K562 (cell line): ENCODE measurements around the gene LRRK1. TPM values are rescaled to one million over a fixed set of nuclear protein-coding genes. Genes with fewer than 3 reads are reported as not detected.

ENCODE experiments used
- ATAC-seq: fragments of 200-7000 bp; cut with Tn5 transposase; 3 replicates; pipeline ENCODE4 v1.9.1; 2020; ENCODE audit warnings: moderate library complexity
- BruUV-seq: library from RNA; stranded (reverse); fragments of 400-500 nt; replicated peaks from 2 replicates; lab custom pipeline; 2021; lab: Mats Ljungman, UMichigan
- CTCF ChIA-PET: fragments of 300-600 bp; formaldehyde crosslinking; extraction: SDS; loops from one replicate; lab custom pipeline; 2021; ENCODE audit warnings: low intra/inter-chr PET ratio; lab: Yijun Ruan, JAX
- POLR2A ChIA-PET: fragments of 300-600, 350-650 bp; sonication (Branson Sonifier 250); formaldehyde crosslinking; extraction: SDS; loops from one replicate; lab custom pipeline; 2021; ENCODE audit warnings: antibody characterized with exemption, inconsistent platforms; lab: Yijun Ruan, JAX
- DNase-seq, 4 experiments: peaks; one replicate each; pipeline versions ENCODE4 v3.0.0 to v3.0.0-alpha.2; 2011 to 2018; ENCODE audit warnings: low spot score in 3 of 4, mixed read lengths in 3 of 4; ENCODE audit errors: extremely low read depth in 1 of 4
- FAIRE-seq: peaks from 2 replicates; lab custom pipeline; 2011; peaks lifted over from hg19 to GRCh38; lab: Jason Lieb, UNC
- H2AFZ ChIP-seq: 2 replicates; pipeline ENCODE4 v1.6.0; 2011; ENCODE audit warnings: low read depth, low read length, control low read depth, inconsistent platforms
- H3K27ac ChIP-seq: fragments of 200-600 bp; 3 replicates; pipeline ENCODE4 v1.8.0; 2011; ENCODE audit warnings: low read depth, mild to moderate bottlenecking, control low read depth, inconsistent platforms, low read length, moderate library complexity, mixed read lengths; ENCODE audit errors: extremely low read depth
- H3K27me3 ChIP-seq, 2 experiments: fragments of 300-600 bp in 1 of 2; 2 replicates in 1 of 2; 3 replicates in 1 of 2; pipeline versions ENCODE4 v1.6.0 to v1.8.0; 2011; ENCODE audit warnings: inconsistent platforms in 2 of 2, low read length in 2 of 2, mild to moderate bottlenecking in 1 of 2, mixed read lengths in 1 of 2, moderate library complexity in 1 of 2; ENCODE audit not compliant: control insufficient read depth in 2 of 2, insufficient read depth in 2 of 2
- H3K36me3 ChIP-seq: fragments of 300-600 bp; 3 replicates; pipeline ENCODE4 v1.8.0; 2011; ENCODE audit warnings: mild to moderate bottlenecking, low read length, inconsistent platforms; ENCODE audit not compliant: control insufficient read depth, insufficient read depth
- H3K4me1 ChIP-seq, 2 experiments: fragments of 200-600 bp in 1 of 2; replicated peaks in 1 of 2; 2 replicates in 1 of 2; 3 replicates in 1 of 2; pipeline versions ENCODE4 v1.5.1 to v1.8.0; 2011; ENCODE audit warnings: inconsistent platforms in 2 of 2, low read length in 2 of 2, mild to moderate bottlenecking in 1 of 2, mixed read lengths in 1 of 2, moderate library complexity in 1 of 2; ENCODE audit not compliant: control insufficient read depth in 2 of 2, insufficient read depth in 2 of 2
- H3K4me2 ChIP-seq: 2 replicates; pipeline ENCODE4 v1.6.1; 2011; ENCODE audit warnings: low read length, control low read depth, inconsistent platforms, mixed read lengths; ENCODE audit not compliant: insufficient read depth
- H3K4me3 ChIP-seq: fragments of 200-600 bp; sonication (generic), shearing (Covaris generic); 2 replicates; pipeline ENCODE4 v1.5.1; 2016; ENCODE audit warnings: control low read depth, inconsistent platforms
- H3K79me2 ChIP-seq: fragments of 200-600 bp; 3 replicates; pipeline ENCODE4 v1.8.0; 2011; ENCODE audit warnings: low read length, inconsistent platforms; ENCODE audit not compliant: control insufficient read depth, insufficient read depth
- H3K9ac ChIP-seq, 2 experiments: 2 replicates each; pipeline versions ENCODE4 v1.6.0 to v1.6.1; 2011; ENCODE audit warnings: low read depth in 2 of 2, low read length in 2 of 2, control low read depth in 1 of 2, inconsistent platforms in 1 of 2, mild to moderate bottlenecking in 1 of 2, mixed read lengths in 1 of 2; ENCODE audit not compliant: insufficient read depth in 1 of 2
- H3K9me1 ChIP-seq: one replicate; pipeline ENCODE4 v1.6.0; 2011; ENCODE audit warnings: inconsistent platforms, mild to moderate bottlenecking, low read length, moderate library complexity; ENCODE audit not compliant: control insufficient read depth, insufficient read depth
- H3K9me3 ChIP-seq: replicated peaks from 2 replicates; pipeline ENCODE4 v1.5.1; 2011; ENCODE audit warnings: low read depth, low read length, inconsistent platforms; ENCODE audit not compliant: control insufficient read depth, insufficient read depth
- H4K20me1 ChIP-seq: replicated peaks from 2 replicates; pipeline ENCODE4 v1.6.1; 2011; ENCODE audit warnings: low read length, inconsistent platforms, mixed read lengths; ENCODE audit not compliant: control insufficient read depth, insufficient read depth
- ARHGAP35 ChIP-seq: fragments of 450-650 bp; IDR thresholded peaks from 2 replicates; pipeline ENCODE4 v1.6.1; 2018; ENCODE audit not compliant: partially characterized antibody
- HDAC3 ChIP-seq: fragments of 450-650 bp; IDR thresholded peaks from 2 replicates; pipeline ENCODE4 v1.6.1; 2018; ENCODE audit warnings: borderline replicate concordance, mild to moderate bottlenecking, moderate library complexity; ENCODE audit not compliant: partially characterized antibody
- MXD1 ChIP-seq: fragments of 250-450 bp; sonication (Bioruptor Pico); IDR thresholded peaks from 2 replicates; pipeline ENCODE4 v1.8.0; 2021; ENCODE audit warnings: borderline replicate concordance, mild to moderate bottlenecking, moderate library complexity; ENCODE audit not compliant: poor library complexity, severe bottlenecking
- PHB2 ChIP-seq: fragments of 450-650 bp; IDR thresholded peaks from 2 replicates; pipeline ENCODE4 v1.6.1; 2017; ENCODE audit warnings: low read depth
- POLR2B ChIP-seq: fragments of 450-650 bp; IDR thresholded peaks from 2 replicates; pipeline ENCODE4 v1.6.1; 2018; ENCODE audit warnings: low read depth; ENCODE audit not compliant: partially characterized antibody
- RBBP5 ChIP-seq: fragments of 200-600 bp; sonication (generic); IDR thresholded peaks from 2 replicates; pipeline ENCODE4 v1.6.1; 2012; ENCODE audit warnings: borderline replicate concordance, mild to moderate bottlenecking, low read length, control low read depth, inconsistent platforms; ENCODE audit not compliant: insufficient read depth, poor library complexity, severe bottlenecking
- SMAD2 ChIP-seq: fragments of 150-350 bp; IDR thresholded peaks from 2 replicates; pipeline ENCODE4 v1.6.1; 2014; ENCODE audit warnings: low read depth, mild to moderate bottlenecking, low read length
- SMAD4 ChIP-seq: fragments of 250-450 bp; sonication (Bioruptor Pico); conservative IDR thresholded peaks from 2 replicates; pipeline ENCODE4 v1.8.0; 2021; ENCODE audit warnings: inconsistent platforms, mild to moderate bottlenecking, moderate library complexity
- TEAD4 ChIP-seq, 2 experiments: sonication (generic) in 1 of 2; formaldehyde crosslinking in 1 of 2; IDR thresholded peaks; 2 replicates each; pipeline versions ENCODE4 v1.6.1 to v1.8.0; 2012 to 2022; ENCODE audit warnings: borderline replicate concordance in 1 of 2, inconsistent platforms in 1 of 2, low read length in 1 of 2, mild to moderate bottlenecking in 1 of 2, missing genetic modification reagents in 1 of 2
- WGBS: fragments of 100-300 bp; shearing (Covaris generic); methylation state at CpG from one replicate; pipeline ENCODE4 v1.1.6; 2016; ENCODE audit warnings: low coverage, mixed read lengths; ENCODE audit not compliant: insufficient coverage; ENCODE audit errors: missing lambda C conversion rate; 5-methylcytosine and 5-hydroxymethylcytosine counted together
- in situ Hi-C: fragments of 300-500 bp; cut with MboI; formaldehyde crosslinking; loops from 4 replicates; pipeline ENCODE4 v1.15.0; 2018; ENCODE audit warnings: inconsistent platforms, mixed read lengths
- intact Hi-C: fragments of 100-400 bp; cut with micrococcal nuclease; formaldehyde crosslinking; loops from 2 replicates; pipeline ENCODE4 v1.14.2; 2022
- polyA plus RNA-seq, 8 experiments: library from polyadenylated mRNA; depleted of rRNA in 4 of 8; stranded (reverse) in 5 of 8; unstranded in 3 of 8; fragments of >200 nt; fragmentation: Nextera tagmentation in 2 of 8; fragmentation: Illumina TruSeq in 1 of 8; extraction: Ambion mirVana in 2 of 8; extraction: Trizol in 1 of 8; gene quantifications; 2 replicates each; pipeline versions ENCODE4 v1.2.1 to v1.2.3, GENCODE V29; 2011 to 2014; ENCODE audit warnings: inconsistent platforms in 1 of 8, missing spikeins in 1 of 8
- total RNA-seq, 7 experiments: library from RNA; depleted of rRNA in 6 of 7; stranded (reverse); fragments of >200 nt in 6 of 7; fragmentation: Illumina TruSeq in 2 of 7; extraction: Trizol in 2 of 7; gene quantifications; 2 replicates each; pipeline versions ENCODE4 v1.2.1 to v1.2.3, GENCODE V29; 2011 to 2021; ENCODE audit warnings: low replicate concordance in 1 of 7
- TF ChIP-seq, protein P1 (sequence below), 2 experiments: IDR thresholded peaks; 2 replicates each; pipeline ENCODE4 v1.6.1; 2011; ENCODE audit warnings: borderline replicate concordance in 1 of 2, control low read depth in 1 of 2, low read depth in 1 of 2, low read length in 1 of 2, mild to moderate bottlenecking in 1 of 2, mixed read lengths in 1 of 2, moderate library complexity in 1 of 2; ENCODE audit not compliant: insufficient read depth in 1 of 2, insufficient read length in 1 of 2, poor library complexity in 1 of 2, severe bottlenecking in 1 of 2; ENCODE audit errors: extremely low read depth in 1 of 2
- TF ChIP-seq, protein P2 (sequence below), 2 experiments: fragments of 450-650 bp; IDR thresholded peaks; 2 replicates each; pipeline ENCODE4 v1.6.1; 2016

The LRRK1 gene
- total and polyA plus RNA-seq, 9 of the 15 experiments (the other 6 are each of a cell fraction or from before 2014, with no cell fraction given), result 0.01 to 1.5 (median 0.11) TPM

GRCh38 chr15:100995471-100996430, 76.6 kb downstream of the LRRK1 start:
- Histone ChIP-seq H3K4me1 (no peaks in the 10 kb centered on the region; a peak in 1 of 5 replicates), H3K9ac (no peak overlapping the region; a peak in 1 of 4 replicates), H4K20me1 (no peaks in the 10 kb centered on the region; the same call in 1 of the 2 replicates), H3K4me2 (no peak overlapping the region), H3K27ac (no peak overlapping the region)
- POLR2A ChIA-PET, result interaction anchor here (0.6 to 1.8 kb wide), 3 partner anchors 12 to 272 kb away, joined by 3 to 7 read pairs (median 3); no protein-coding TSS in a partner anchor
- DNase-seq (no peak), ATAC-seq (no peak)
- CTCF ChIA-PET, result no interaction called here
- in situ Hi-C loops, result no loop called here
- TF ChIP-seq PHB2 (no peak), RBBP5 (no peak), MXD1 (CRISPR knock-in tag) (no peak), SMAD2 (no peak), SMAD4 (CRISPR knock-in tag) (no peak), POLR2B (no peak), TEAD4 (IDR thresholded peaks at IDR 0.05; ENCODE audit: low read length) (no peak), TEAD4 (CRISPR knock-in tag; IDR thresholded peaks at IDR 0.05; ENCODE audit: borderline replicate concordance) (no peak), HDAC3 (no peak), ARHGAP35 (no peak)
- TF ChIP-seq, protein P1, sequence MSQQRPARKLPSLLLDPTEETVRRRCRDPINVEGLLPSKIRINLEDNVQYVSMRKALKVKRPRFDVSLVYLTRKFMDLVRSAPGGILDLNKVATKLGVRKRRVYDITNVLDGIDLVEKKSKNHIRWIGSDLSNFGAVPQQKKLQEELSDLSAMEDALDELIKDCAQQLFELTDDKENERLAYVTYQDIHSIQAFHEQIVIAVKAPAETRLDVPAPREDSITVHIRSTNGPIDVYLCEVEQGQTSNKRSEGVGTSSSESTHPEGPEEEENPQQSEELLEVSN (IDR thresholded peaks at IDR 0.05; ENCODE audit: borderline replicate concordance in 1 of 2, extremely low read depth in 1 of 2, insufficient read depth in 1 of 2, insufficient read length in 1 of 2, low read depth in 1 of 2, low read length in 1 of 2, poor library complexity in 1 of 2, severe bottlenecking in 1 of 2), result no peak
- TF ChIP-seq, protein P2, sequence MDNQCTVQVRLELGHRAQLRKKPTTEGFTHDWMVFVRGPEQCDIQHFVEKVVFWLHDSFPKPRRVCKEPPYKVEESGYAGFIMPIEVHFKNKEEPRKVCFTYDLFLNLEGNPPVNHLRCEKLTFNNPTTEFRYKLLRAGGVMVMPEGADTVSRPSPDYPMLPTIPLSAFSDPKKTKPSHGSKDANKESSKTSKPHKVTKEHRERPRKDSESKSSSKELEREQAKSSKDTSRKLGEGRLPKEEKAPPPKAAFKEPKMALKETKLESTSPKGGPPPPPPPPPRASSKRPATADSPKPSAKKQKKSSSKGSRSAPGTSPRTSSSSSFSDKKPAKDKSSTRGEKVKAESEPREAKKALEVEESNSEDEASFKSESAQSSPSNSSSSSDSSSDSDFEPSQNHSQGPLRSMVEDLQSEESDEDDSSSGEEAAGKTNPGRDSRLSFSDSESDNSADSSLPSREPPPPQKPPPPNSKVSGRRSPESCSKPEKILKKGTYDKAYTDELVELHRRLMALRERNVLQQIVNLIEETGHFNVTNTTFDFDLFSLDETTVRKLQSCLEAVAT (IDR thresholded peaks at IDR 0.05), result no peak
- TF ChIP-seq, all 486 proteins: peak for 0
- WGBS, result 8% methylated on average over 20 of the region's 20 CpGs
- Histone ChIP-seq H3K9me3 (no peaks in the 10 kb centered on the region), H3K9me1 (no peaks in the 10 kb centered on the region), H3K27me3 (peaks cover 5 to 30% of the 10 kb centered on the region in 2 experiments; a peak in 4 of 5 replicates), H2AFZ (no peak overlapping the region), H3K36me3 (no peaks in the 10 kb centered on the region), H3K4me3 (no peak overlapping the region), H3K79me2 (no peaks in the 10 kb centered on the region)
- intact Hi-C loops, result no loop called here
- no TSS peak for BruUV-seq
- FAIRE-seq, result no peak
